Hepatocyte (in vitro differentiated cells): ENCODE measurements around the gene ADGRD1.

ENCODE experiments used
- CTCF ChIP-seq: fragments of 200-600 bp; sonication (generic); IDR thresholded peaks from 2 replicates; pipeline ENCODE4 v1.5.1; 2016; ENCODE audit warnings: antibody characterized with exemption, mild to moderate bottlenecking; ENCODE audit not compliant: poor library complexity
- EZH2 ChIP-seq: fragments of 200-600 bp; sonication (generic); IDR thresholded peaks from 2 replicates; pipeline ENCODE4 v1.6.1; 2016; ENCODE audit warnings: antibody characterized with exemption, mild to moderate bottlenecking, borderline replicate concordance
- EZH2phosphoT487 ChIP-seq: fragments of 200-600 bp; sonication (generic); IDR thresholded peaks from one replicate; pipeline ENCODE4 v1.6.1; 2018; ENCODE audit warnings: antibody characterized with exemption, mild to moderate bottlenecking, low read depth, moderate library complexity; ENCODE audit not compliant: unreplicated experiment, severe bottlenecking

- no peak for TF ChIP-seq EZH2phosphoT487
- TF ChIP-seq CTCF, result no peak
- TF ChIP-seq EZH2, result no peak
Observed at GRCh38 chr12:130948751-130949150, 5.0 kb upstream of the ADGRD1 start.
